Bone marrow (tissue), 2 donors: ENCODE results near the gene CCDC144A.
"Not testable (repeated sequence)": the region's sequence is repeated elsewhere in the genome, so short reads cannot be mapped to it uniquely, and the experiment has no call there.

ENCODE experiments used
- DNase-seq, 2 donors: peaks; one replicate each; lab custom pipeline; 2025; lab: John Stamatoyannopoulos, UW

CCDC144A gene

DNA sequence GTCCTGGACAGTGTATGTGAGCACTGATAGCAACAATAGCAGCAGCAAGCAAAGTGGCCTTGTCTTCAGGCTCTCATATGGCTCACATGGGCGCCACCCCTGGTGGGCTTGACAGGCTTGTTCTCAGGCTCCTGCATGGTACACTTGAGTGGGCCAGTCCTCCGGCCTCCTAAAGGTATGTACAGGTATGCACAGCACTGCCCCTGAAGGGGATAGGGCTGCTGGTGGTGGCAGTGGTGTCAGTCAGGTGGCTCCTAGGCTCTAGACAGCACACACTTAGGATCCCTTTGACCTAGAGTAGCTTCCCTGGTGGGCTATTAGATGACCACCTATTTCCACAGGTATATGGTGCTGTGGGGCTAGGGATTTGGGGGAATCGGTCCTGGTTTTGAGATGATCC lies 67.5 kb downstream of the CCDC144A start:
- not testable (repeated sequence) for DNase-seq

- DNase-seq = not testable (repeated sequence)
These were observed 68.1 kb downstream of the CCDC144A start for GRCh38 chr17:16758177-16758576.

GRCh38 chr17:16768290-16769175 lies 78.5 kb downstream of the CCDC144A start:
- not testable (repeated sequence) for DNase-seq

DNA sequence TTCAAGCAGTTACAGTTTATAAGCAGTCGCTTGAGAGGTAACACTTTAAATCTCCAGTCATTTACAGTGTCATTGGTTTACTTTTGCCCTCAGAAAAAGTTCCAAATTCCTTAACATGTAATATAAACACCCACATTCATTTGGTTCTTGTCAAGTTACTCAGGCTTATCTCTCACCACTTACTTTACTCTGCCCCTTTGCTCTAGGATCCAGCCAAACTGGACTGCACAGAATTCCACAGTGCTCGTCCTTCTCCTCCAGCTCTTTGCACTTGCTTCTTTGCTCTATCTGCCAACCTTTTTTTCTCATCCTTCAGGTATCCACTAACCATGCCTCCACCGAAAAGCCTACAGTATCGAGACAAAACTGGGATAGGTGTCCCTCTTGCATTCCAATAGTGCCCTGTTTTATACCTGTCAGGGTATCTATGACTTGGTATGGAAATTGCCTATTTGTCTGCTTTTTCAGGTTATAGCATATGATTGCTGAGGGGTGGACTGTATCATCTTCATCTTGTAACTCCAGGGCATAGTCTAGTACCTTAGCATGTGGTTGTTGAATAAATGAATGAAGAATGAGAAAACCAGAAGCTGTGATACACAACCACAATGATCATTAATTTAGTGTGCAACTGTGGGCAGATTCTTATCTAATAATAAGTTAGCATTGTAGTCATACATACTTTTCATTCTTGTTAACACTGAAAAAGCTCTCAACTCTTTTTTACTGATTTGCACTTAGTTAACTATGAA lies 82.5 kb downstream of the CCDC144A start:
- DNase-seq = not testable (repeated sequence)

DNA sequence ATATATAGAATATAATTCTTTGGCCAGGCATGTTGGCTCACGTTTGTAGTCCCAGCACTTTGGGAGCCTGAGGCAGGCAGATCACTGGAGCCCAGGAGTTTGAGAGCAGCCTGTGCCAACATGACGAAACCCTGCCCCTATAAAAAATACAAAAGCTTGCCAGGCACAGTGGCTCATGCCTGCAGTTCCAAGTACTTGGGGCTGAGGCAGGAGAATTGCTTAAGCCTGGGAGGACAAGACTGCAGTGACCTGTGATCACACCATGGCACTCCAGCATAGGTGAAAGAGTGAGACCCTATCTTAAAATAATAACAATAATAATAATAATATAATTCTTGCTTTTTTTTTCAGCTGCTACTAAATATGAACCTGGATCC lies 83.1 kb downstream of the CCDC144A start:
- not testable (repeated sequence) for DNase-seq

- not testable (repeated sequence) for DNase-seq
These were observed 97.8 kb downstream of the CCDC144A start for GRCh38 chr17:16787851-16788250.

GRCh38 chr17:16788889-16789536 lies 99.0 kb downstream of the CCDC144A start:
- DNase-seq = not testable (repeated sequence)

DNA sequence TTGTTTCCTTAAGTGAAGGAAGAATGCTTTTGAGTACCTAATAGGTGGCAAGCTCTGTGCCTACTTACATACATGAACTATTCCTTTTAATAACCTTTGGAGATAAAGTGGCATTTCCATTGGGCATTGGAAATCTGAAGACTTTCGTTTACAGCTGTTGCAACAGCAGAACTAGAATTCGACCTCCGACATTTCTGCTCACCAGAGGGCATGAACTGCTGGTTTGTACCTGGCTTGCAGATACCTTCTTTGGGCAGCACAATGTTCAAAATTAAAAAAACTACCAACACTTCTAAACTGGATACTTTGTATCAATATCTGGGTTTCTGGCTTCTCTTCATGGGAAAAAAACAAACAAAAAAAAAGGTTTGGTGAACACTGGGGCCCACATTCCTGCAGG lies 99.6 kb downstream of the CCDC144A start:
- not testable (repeated sequence) for DNase-seq

GRCh38 chr17:16790313-16790871 lies 100.4 kb downstream of the CCDC144A start:
- DNase-seq = not testable (repeated sequence)

DNA sequence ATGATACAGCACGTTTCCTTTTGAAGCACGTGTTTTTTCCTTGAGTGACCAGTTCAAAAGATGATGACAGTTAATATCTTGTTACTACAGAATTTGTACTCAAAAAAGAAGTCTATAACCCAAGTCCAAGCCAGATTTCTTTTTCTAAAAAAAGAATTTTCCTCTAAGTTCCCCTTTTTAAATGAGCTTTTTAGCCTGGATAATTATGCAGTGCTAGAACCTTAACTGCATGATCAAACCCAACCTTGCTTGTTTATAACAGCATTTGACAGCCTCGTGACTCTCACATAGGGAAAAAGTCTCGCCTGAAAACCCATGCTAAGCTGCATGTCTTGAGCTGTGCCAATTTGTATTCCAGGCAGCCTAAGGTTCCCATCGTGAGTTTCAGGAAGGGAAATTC lies 104.2 kb downstream of the CCDC144A start:
- DNase-seq = not testable (repeated sequence)

DNA sequence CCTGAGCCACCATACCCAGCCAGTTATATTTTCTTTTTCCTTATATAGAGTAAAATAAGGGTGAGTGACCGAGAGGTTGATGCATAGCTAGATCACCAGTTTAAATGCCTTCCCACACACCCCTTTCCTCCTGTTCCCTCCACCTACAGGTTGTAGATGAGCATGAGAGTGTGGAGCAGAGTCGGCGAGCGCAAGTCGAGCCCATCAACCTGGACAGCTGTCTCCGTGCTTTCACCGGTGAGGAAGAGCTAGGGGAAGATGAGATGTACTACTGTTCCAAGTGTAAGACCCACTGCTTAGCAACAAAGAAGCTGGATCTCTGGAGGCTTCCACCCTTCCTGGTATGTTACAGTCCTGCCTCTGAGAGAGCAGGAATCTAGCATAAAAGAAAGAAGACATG lies 105.9 kb downstream of the CCDC144A start:
- DNase-seq = not testable (repeated sequence)

DNA sequence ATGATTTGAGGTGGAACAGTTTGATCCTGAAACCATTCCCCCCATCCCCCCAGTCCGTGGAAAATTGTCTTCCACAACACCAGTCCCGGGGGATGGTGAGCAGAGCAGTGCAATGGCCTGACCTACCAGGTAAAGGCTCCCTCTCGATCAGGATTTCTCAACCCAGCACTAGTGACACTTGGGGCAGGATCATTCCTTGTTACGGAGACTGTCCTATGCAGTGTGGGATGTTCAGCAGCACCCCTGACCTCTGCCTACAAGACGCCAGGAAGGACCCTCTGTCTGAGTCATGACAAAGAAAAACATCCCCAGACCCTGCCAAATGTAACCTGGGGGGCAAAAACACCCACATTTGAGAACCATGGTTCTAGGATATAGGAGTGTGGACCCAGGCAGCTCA lies 114.8 kb downstream of the CCDC144A start:
- not testable (repeated sequence) for DNase-seq

DNA sequence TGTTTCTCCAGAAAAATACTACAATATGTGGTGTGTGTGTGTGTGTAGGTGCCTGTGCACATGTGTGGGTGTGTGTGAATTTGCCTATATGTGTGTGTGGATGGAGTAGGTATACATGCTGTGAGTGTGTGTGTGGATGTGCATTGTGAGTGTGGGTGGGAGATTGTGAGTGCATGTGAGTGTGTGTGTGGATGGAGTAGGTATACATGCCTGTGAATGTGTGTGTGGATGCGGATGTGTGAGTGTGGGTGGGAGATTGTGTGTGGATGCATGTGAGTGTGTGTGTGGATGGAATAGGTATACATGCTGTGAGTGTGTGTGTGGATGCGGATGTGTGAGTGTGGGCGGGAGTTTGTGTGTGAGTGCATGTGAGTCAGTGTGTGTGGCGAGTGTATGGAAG lies 116.6 kb downstream of the CCDC144A start:
- DNase-seq = not testable (repeated sequence)

DNA sequence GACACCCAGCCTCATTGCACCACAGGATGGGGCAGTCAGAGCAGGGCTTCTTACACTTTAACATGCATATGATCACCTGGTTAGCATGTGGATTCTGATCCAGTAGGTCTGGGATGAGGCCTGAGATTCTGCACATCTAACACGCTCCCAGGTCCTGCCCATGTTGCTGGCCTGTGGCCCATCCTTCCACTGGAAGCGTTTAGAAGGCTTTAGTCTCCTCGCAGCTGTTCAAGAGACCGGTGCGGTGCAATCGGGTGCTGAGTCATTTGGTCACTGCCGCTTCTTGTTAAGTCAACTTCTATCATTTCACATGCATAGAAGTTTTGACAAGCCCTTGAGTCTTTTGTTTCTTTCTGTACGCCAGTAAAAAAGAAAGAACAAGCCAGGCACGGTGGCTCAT lies 117.6 kb downstream of the CCDC144A start:
- not testable (repeated sequence) for DNase-seq

DNA sequence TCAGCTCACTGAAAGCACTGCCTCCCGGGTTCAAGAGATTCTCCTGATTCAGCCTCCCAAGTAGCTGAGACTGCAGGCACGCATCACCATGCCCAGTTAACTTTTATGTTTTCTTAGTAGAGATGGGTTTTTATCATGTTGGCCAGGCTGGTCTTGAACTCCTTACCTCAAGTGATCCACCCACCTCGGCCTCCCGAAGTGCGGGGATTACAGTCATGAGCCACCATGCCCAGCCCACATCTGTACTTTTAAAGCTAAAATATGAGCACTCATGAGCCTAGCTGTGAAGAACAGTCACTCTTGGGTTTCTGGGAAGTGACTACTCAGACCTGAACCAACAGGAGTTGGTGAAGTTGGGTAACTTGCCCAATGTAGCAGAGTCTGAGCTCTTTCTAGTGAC lies 120.2 kb downstream of the CCDC144A start:
- DNase-seq = not testable (repeated sequence)

- DNase-seq = not testable (repeated sequence)
These were observed 122.1 kb downstream of the CCDC144A start for GRCh38 chr17:16812126-16812525.

DNA sequence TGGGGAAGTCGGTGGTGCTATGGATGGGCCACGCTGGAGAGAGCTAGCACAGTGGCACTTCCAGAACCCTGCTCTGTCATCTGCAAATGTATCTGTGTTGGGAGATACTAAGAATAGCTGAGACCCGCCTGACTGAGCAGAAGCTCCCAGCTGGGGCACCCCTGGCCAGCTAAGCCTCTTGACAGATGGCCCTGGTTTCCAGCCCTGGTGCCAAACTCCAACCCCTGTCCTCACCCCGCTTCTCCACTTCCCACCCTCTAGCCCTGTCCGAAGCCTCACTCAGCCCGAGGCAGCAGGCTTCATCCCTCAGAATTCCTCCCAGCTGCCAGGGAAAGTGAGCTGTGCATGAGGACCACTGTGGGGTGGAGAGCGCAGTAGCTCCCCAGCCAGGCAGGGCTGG lies 124.4 kb downstream of the CCDC144A start:
- DNase-seq = no peak

DNA sequence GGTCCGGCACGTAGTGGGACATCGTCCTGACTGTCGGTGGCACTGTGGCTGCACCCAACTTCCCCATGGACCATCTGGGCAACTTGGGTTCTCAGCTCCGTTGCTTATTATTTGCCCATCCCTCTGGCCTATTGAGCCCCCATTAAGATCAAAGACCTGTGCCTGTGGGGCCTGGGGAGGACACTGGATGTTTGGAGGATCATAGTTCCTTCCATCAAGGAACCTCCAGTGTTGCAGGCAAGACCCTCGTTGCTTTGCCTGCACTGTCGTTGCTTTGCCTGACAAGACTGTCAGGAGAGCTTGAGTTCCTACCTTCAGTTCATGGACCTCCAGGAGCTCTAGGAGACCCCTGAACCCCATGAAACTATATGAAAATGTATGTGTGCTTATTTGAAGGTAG lies 127.2 kb downstream of the CCDC144A start:
- DNase-seq = no peak

GRCh38 chr17:16817940-16818339 lies 127.9 kb downstream of the CCDC144A start:
- DNase-seq = not testable (repeated sequence)

DNA sequence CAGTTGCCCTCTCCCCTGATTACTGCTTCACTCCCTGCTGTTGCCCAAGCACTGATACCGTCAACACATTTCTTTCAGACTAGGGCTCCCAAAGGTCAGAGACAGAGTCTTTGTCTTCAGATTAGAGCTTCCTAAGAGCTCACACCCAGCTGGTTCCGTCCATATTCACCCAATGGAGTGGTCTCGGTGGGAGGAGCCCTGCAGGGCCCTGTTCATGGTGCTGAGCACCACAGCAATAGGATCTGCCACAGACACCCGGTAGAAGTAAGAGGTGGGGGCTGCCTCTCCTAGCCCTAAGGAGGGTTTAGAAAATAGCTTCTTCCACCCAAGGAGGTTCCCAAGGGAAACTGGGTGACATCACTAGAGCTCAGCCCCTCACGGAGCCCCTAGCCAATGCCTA lies 128.3 kb downstream of the CCDC144A start:
- no peak for DNase-seq

GRCh38 chr17:16818821-16819683 lies 129.0 kb downstream of the CCDC144A start:
- DNase-seq = no peak
